Retina (tissue), 1 donor: ENCODE data around the gene DPP9.
"Not testable (repeated sequence)": the region's sequence is repeated elsewhere in the genome, so short reads cannot be mapped to it uniquely, and the experiment has no call there.

Source experiments
- DNase-seq: peaks from one replicate; pipeline ENCODE4 v3.0.0-alpha.2; 2016

Gene DPP9

DNA sequence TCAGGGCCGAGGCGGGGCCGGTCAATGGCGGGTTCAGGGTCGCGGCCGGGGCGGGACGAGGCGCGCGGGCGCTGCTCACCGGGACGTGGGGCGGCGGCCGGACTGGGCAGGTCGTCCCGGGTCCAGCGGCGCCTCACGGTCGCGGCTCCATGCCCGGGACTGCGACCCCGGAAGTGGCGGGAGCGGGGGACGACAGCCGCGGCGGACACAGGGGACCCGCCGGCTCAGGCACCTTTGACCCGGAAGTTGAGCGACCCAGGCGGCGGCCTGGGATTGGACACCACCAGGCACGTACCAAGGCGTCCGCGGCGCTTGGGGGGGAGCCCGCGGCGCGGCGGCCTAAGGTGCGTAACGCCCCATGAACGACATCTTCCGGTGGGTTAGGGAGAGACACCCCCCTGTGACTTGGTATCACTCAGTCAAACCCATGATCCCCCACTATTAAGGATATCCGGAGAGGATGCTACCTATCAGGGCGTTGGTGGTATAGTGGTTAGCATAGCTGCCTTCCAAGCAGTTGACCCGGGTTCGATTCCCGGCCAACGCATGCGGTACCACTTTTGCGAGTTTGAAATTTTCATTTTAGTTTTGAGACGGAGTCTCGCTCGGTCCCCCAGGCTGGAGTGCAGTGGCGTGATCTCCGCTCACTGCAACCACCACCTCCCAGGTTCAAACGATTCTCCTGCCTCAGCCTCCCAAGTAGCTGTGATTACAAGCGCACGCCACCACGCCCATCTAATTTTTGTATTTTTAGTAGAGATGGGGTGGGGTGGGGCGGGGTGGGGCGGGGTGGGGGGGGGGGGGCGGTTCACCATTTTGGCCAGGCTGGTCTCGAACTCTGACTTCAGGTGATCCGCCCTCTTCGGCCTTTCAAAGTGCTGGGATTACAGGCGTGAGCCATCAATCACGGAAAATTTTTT lies at the start of gene DPP9:
Gene DPP9, minus strand, starts transcription at position 248 of the 920 bp plus-strand sequence. CDS start 3,936 bp downstream, outside the sequence.
- peak; percentile 98 for DNase-seq

DNA sequence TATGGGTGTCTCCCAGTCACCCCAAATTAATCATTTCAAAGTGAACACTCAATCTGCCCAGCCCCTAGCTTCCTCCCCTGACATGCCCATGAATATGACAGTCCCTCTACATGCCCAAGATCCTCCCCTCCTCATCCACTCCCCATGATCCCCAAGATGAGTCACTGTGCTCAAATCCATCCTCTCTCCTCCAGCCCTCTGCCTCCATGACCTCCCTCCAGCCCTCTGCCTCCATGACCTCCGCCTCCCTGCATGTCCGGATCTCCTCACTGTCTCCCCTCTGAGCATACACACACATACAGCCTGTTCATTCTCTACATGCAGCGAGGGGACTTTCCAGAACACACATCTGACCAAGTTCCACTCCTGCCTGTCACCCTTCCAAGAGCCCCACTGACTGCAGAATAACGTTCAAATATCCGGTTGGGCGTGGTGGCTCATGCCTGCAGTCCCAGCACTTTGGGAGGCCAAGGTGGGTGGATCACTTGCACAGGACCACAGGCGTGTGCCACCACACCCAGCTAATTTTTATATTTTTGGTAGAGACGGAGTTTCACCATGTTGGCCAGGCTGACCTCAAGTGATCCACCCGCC lies 49.5 kb upstream of the DPP9 start:
- no peak for DNase-seq

DNA sequence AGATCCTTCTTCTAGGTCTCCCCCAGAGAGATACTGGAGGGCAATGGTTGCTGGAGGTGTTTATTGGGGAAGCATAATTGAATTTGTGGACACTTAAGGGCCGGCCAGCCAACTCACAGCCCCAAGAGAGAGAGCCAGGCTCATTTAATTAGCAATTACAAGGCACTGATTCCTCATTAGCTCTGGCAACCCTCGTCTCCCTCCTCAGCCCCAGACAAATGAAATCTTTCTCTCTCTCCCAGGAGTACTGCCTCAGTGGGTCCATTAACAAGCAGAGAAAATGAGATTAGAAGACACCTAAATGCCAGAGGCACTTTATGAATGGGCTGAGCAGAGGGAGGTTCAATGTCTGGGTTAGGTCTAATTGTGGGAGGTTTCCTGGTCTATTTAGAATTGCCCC lies 48.9 kb upstream of the DPP9 start:
- no peak for DNase-seq

DNA sequence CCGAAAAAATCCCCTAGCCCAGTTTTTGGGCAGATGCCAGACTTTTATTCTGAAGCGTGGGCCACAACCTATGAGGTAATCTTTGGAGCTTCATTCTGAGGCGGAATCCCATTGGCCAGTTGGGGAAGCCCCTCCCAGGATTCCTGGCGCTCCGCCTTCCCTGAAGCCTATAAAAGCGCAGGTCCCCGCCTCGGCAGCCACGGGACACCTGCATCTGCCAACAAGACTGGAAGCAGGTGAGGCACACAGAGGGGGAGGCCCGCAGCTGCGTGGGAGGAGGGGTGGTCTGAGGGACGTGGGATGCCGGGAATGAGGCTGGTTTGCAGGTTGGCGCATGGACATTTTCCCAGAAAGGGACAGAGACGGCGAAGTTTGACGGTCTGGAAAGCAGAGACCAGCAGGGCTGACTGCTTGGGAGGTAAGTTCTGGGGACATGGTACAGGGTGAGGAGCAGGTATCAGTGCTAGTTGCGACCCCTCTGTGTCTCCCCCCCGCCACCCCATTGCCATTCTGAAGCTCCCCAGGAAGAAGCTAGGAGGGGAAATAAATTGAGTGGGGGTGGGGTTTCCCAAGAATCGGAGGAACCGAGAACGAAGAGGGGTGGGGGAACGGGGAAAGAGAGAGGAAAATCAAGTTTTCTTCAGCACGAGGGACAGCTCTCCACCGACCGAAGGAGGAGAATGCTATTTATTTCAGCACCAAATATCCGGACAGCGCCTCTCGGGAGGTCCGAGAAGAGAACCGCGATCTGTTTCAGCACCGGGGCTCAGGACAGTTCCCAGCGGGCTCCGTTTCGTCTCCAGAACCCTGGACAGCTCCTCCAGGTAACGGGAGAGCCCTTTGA lies 45.5 kb upstream of the DPP9 start:
- DNase-seq: peak; percentile 86

DNA sequence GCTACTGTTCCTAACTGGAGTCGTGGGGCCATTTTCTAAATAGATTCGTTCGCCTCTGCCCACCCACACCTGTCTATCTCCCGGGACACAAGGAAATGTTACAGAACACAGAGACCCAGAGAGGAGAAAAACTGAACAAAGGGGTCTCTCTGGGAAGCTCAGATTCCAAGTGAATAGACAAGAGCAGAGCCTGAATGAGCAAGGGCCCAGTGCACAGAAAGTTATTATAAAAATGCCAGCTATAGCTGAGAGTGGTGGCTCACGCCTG lies 40.7 kb upstream of the DPP9 start:
- DNase-seq: no peak

DNA sequence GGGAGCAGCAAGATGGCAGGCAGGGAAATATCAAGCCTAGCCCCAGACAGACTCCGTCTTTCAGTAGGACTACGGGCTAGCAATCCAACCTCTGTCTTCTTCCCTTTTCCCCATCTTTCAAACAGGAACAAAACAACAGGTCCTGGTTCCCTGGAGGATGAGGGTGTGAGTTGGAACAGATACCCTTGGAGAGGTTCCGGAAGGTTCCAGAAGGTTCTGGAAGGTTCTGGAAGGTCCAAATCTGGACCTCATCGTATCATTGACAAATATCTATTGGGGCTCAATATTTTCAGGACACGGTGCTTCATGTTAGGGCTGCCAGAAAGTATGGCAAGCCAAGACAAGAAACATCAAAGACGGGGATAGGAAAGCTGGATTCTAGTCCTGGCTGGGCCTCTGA lies 39.4 kb upstream of the DPP9 start:
- no peak for DNase-seq

DNA sequence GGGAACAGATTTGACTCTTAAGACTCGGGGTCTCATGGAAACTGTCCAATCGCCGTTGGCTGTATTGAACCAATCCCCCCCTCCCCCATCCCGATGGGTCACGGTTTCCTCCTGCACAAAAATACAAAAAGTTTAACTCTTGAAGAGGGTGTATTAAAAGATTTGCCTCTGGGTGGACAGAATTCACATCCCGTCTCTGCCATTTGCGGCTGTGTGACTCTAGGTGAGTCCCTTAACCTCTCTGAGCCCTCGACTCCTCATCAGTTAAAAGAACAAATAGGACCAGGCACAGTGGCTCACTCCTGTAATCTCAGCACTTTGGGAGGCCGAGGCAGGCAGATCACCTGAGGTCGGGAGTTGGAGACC lies 36.6 kb upstream of the DPP9 start:
- no peak for DNase-seq

DNA sequence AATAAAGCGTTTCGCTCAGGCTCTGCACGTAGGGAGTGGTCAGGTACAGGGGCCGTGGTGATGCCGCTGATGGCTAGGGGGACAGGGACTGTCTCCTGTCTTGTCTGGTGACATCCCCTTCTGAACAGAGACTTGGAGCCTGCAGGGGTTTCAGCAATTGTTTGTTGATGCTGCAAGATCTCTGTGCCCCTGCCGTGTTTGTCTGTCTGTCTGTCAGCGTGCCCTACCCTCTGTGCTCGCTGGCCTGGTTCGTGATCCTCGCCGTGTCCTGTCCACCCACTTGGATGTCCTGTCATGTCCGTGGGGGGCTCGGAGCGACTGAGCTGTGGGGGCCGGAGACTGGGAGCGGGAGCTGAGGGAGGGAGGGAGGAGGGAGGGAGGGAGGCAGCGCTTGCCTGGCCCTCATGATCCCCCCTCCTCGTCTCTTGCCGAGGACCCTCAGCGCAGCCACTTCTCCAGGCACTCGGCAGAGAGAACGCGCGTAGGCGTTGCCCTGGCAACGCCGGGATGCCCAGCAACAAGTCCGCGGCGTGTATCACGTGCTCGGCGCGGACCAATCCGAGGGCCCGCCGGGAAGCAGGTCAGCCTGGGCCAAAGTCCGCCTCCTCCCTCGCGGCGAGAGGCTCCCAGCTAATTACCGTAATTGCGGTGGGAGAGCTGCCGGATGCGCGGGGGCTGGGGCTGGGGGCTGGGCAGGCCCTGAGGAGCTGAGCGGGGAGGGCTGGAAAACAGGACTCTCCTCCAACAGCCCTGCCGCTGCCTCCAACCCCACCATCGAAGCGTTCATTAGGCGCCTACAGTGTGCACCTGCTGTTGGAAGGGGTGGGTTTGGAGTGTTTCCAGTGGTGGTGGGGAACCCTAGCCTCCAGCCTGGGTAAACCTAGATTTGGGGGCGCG lies 36.0 kb upstream of the DPP9 start:
- peak; percentile 93 for DNase-seq

DNA sequence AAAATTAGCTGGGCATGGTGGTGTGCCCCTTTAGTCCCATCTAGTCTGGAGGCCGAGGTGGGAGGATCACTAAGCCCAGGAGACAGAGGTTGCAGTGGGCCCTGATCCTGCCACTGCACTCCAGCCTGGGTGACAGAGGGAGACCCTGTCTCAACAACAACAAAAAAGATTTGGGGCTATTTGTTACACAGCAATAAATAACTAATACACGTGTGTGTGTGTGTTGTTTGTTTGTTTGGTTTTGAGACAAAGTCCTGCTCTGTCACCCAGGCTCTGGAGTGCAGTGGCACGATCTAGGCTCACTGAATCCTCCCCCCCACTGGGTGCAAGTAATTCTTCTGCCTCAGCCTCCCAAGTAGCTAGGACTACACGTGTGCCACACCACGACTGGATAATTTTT lies 35.0 kb upstream of the DPP9 start:
- DNase-seq: no peak

DNA sequence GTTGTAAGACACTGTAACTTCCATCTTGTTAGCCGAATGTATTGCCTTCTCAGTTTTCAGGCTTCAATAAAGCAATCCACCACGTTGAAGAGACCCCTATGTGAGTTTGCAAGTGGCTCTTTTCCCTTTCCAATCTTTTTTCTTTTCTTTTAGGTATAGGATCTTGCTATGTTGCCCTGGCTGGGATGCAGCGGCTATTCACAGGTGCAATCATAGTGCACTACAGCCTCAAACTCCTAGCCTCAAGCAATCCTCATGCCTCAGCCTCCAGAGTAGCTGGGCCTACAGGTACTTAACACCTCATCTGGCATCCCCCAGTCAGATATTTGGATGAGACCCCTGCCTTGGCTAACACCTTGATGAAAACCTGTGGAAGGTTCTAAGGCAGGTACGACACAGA lies 34.4 kb upstream of the DPP9 start:
- DNase-seq: no peak

DNA sequence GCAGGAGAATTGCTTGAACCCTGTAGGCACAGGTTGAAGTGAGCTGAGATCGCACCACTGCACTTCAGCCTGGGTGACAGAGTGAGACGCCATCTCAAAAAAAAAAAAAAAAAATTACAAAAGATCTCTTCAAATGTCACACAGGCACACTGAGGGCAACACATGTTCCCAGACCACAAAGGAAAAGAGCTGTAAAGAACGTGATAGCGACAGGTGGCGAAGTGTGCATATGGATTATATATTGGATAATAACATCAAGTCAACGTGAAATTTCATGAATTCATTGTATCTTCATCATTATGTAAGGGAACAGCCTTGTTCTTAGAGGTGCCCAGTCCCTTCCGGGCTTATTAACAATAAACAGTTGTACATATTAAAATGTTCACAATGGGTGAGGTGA lies 31.8 kb upstream of the DPP9 start:
- no peak for DNase-seq

DNA sequence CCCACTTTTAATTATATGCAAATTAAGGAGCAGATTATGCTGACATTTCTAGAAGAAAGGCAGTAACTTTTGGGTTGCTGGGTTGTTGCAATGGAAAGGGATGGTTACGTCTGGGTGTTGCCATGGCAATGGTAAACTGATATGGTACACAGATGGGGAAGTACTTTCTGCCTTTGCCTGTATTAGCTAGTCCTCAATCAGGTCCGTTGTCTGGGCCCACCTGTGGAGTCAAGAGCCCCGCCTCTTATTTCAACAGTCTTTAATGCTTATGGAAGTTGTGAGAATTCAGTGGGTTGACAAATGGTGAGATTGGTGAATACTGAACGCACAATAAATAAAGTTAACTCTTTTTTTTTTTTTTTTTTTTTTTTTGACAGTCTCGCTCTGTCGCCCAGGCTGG lies 30.6 kb upstream of the DPP9 start:
- no peak for DNase-seq

DNA sequence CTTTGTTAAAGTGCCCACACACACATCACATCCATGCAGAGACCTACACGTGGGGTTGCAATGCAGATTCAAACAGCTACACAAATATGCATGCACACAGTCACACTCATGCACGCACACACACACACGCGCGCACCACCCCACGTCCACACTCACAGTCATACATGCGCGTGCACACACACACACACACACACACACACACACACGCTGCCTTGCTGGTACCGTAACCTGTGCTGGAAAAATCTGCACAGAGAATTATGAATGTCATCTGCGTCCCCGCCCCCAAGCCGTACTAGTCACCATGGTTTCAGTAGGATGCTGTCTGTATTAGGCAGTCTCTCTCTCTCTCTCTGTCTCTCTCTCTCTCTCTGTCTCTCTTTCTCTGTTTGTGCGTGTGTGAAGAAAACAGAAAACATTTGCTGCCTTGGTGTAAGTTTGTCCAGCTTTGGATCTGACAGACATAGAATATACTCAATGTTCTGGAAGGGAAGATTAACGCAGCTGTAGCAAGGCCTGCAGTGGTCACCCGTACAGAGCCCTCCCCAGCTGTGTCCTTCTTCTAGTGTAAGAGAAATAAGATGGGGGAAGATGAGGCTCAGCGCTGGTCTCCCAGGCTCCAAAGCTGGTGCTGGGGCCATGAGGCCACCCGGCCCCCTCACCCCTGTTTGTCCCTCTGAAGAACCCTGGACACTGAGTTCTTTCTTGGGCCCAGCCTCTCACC lies 26.4 kb upstream of the DPP9 start:
- peak; percentile 73 for DNase-seq

DNA sequence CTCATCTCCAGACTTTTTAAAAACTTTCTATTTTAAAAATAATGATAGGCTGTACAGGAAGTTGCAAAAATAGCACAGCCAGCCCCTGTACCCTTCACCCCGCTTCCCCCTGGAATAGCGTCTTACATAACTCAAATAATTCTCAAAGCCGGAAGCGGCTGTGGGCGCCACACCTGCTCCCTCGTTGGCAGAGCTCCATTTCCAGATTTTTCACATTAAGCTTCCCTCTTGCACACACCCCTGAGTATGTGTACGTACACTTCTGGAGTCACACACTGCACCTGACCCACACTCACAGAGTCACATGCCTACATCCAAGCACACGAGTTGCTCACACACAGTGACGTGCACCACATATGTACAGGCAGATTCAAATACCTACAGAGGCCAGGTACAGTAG lies 24.9 kb upstream of the DPP9 start:
- no peak for DNase-seq

DNA sequence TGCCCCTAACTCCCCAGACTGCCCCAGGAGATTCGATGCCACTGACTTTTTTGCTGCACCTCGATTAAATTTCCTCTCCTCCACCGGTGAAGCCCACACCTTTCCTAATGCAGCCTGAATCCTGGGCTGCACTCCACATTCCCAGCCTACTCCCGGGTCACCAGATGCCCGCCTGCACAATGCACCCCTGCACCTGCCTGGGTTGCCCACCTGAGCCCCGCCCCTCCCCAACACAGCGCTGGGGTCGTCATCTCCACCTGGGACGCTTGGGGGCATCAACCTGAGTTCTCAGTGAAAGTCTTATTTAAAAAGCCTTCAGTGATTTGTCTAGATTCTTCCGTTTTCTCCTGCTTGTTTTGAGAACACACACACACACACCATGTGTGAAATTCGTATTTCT lies 24.5 kb upstream of the DPP9 start:
- DNase-seq: no peak

DNA sequence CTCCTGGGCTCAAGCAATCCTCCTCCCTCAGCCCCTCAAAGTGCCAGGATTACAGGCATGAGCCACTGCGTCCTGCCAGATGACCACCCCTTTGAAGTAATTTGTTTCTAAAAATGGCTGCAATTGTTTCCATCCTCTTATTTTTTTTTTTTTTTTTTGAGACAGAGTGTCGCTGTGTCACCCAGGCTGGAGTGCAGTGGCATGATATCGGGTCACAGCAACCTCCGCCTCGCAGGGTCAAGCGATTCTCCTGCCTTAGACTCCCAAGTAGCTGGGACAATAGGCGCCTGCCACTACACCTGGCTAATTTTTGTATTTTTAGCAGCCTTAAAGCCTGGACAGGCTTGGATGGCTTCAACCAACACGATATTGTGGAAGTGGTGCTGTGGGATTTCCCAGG lies 22.3 kb upstream of the DPP9 start:
- no peak for DNase-seq

DNA sequence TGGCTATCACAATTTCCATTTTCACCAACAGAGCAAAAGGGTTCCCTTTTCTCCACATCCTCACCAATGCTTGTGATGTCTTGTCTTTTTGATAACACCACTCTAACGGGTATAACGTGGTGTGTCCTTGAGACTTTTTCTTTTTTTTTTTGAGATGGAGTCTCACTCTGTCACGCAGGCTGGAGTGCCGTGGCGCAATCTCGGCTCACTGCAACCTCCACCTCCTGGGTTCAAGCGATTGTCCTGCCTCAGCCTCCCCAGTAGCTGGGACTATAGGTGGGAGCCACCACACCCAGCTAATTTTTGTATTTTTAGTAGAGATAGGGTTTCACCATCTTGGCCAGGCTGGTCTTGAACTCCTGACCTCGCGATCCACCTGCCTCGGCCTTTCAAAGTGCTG lies 21.5 kb upstream of the DPP9 start:
- not testable (repeated sequence) for DNase-seq

DNA sequence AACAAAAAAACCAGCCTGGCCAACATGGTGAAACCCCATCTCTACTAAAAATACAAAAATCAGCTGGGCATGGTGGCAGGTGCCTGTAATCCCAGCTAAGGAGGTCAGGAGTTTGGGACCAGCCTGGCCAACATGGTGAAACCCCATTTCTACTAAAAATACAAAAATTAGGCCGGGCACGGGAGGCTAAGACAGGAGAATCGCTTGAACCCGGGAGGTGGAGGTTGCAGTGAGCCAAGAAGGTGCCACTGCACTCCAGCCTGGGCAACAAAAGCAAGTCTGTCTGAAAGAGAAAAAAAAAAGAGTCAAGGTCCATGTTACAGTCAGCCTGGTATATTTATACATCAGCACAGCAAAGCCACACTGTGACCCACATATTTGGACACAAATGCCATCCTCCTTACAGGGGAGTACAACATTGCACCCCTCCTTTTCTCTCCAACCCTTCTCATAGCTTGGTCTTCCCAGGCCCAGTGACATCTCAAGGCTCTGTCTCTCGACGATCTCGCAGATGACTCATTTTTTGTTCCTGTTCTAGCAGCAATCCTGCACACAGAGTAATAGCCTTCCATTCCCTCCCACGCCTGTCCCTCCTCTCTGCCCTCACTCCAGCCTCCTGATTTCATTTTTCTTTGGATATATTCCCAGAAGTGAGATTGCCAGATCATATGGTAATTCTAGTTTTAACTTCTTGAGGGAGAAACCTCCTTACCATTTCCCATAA lies 21.0 kb upstream of the DPP9 start:
- no peak for DNase-seq

DNA sequence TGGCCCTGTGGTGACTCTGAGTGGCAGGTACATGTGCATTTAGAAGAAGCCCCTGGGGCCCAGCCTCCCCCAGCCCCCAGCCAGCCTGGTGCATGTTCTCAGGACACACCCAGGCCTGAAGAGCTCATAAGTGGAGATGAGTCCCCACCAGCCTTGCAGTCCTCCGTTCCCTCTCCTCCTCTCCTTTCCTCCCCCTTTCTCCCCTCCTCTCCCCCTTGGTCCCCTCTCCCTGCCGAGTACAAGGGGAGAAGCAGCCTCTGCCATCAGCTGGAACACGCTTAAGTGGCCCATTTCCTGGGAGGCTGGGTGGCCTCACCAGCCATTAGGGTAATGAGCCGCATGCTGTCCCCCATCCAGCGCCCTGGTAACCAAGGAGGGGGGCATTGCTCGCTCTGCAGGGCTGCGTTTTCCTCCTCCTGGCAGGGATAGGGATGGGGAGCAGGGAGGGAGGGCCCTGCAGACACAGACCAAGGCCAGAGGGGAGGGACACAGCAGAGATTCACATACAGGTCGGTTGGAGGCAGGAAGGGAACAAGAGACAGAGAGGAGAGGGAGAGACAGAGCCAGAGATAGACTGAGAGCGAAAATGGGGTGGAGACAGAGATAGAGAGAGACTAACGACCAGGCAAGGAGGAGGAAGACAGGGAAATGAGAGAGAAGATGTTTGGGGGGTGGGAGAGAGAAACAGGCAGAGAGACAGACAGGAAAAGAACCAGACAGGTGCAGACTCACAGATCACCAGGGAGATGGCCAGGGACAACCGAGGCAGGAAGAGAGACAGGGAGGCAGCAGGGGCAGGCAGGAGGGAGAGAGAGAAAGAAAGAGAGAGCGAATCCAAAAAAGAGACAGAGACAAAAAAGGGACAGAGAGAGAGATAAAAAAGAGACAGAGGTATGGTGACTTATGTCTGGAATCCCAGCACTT lies 19.3 kb upstream of the DPP9 start:
- DNase-seq: peak; percentile 89

DNA sequence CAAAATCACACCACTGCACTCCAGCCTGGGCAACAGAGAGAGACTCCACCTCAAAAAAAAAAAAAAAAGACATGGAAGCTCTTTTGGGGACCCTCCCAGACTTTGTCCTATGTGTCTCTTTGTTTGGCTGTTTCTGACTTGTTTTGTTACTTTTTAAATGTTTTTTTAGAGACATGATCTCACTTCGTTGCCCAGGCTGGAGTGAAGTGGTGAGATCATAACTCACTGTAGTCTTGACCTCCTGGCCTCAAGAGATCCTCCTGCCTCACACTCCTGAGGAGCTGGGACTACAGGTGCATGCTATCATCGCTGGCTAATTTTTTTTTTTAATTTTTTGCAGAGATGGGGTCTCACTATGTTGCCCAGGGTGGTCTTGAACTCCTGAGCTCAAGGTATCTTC lies 16.4 kb upstream of the DPP9 start:
- no peak for DNase-seq
